Endodermal cell (in vitro differentiated cells): Measurements from ENCODE around the gene ZNF484. TPM values are rescaled to one million over a fixed set of nuclear protein-coding genes. Genes with fewer than 3 reads are reported as not detected.
"Not testable (repeated sequence)": the region's sequence is repeated elsewhere in the genome, so short reads cannot be mapped to it uniquely, and the experiment has no call there.

Source experiments
- DNase-seq: peaks from one replicate; pipeline ENCODE4 v3.0.0-alpha.2; 2017
- H3K27ac ChIP-seq: 2 replicates; pipeline ENCODE4 v1.5.1; 2013; ENCODE audit warnings: mild to moderate bottlenecking, low read depth, low read length, moderate library complexity
- H3K27me3 ChIP-seq: 2 replicates; pipeline ENCODE4 v1.6.1; 2013; ENCODE audit warnings: mild to moderate bottlenecking, low read length, moderate library complexity; ENCODE audit not compliant: insufficient read depth, control insufficient read depth, poor library complexity, severe bottlenecking
- H3K36me3 ChIP-seq: 2 replicates; pipeline ENCODE4 v1.7.0; 2013; ENCODE audit warnings: mild to moderate bottlenecking, low read length, moderate library complexity; ENCODE audit not compliant: control insufficient read depth, insufficient read depth
- H3K4me1 ChIP-seq: one replicate; pipeline ENCODE4 v1.7.0; 2013; ENCODE audit warnings: low read length; ENCODE audit not compliant: control insufficient read depth, insufficient read depth
- H3K4me3 ChIP-seq: 2 replicates; pipeline ENCODE4 v1.5.1; 2013; ENCODE audit warnings: mild to moderate bottlenecking, low read length, moderate library complexity
- H3K9ac ChIP-seq: 2 replicates; pipeline ENCODE4 v1.6.1; 2013; ENCODE audit warnings: mild to moderate bottlenecking, low read length, moderate library complexity; ENCODE audit not compliant: poor library complexity, severe bottlenecking; ENCODE audit errors: extremely low read depth
- H3K9me3 ChIP-seq: 2 replicates; pipeline ENCODE4 v1.6.1; 2013; ENCODE audit warnings: mild to moderate bottlenecking, low read length, moderate library complexity; ENCODE audit not compliant: control insufficient read depth
- H3K27ac Mint-ChIP-seq: 2 replicates; pipeline ENCODE4 v1.8.0; 2020; ENCODE audit warnings: mixed read lengths
- H3K27me3 Mint-ChIP-seq: 2 replicates; pipeline ENCODE4 v1.8.0; 2021; ENCODE audit warnings: mild to moderate bottlenecking, mixed read lengths; ENCODE audit not compliant: insufficient read depth
- H3K36me3 Mint-ChIP-seq: 2 replicates; pipeline ENCODE4 v1.8.0; 2020; ENCODE audit warnings: low read depth, mixed read lengths
- H3K4me1 Mint-ChIP-seq: 2 replicates; pipeline ENCODE4 v1.8.0; 2020; ENCODE audit warnings: mixed read lengths
- H3K4me3 Mint-ChIP-seq: 2 replicates; pipeline ENCODE4 v1.8.0; 2020; ENCODE audit warnings: mild to moderate bottlenecking, moderate library complexity, mixed read lengths
- H3K9me3 Mint-ChIP-seq: 2 replicates; pipeline ENCODE4 v1.8.0; 2020; ENCODE audit warnings: mild to moderate bottlenecking, mixed read lengths
- WGBS, 2 experiments: methylation state at CpG; one replicate each; pipeline versions ENCODE4 v1.1.5 to v1.1.7; 2013; ENCODE audit warnings: missing lambda C conversion rate in 2 of 2, mixed read lengths in 1 of 2; ENCODE audit not compliant: insufficient coverage in 1 of 2, insufficient read length in 1 of 2; 5-methylcytosine and 5-hydroxymethylcytosine counted together
- total RNA-seq, 2 donors: library from RNA; stranded (reverse); fragmentation: NEBNext Ultra II Directional in 1 of 2; extraction: Animal tissue kit (Norgen Biotek cat#: 25700) in 1 of 2; gene quantifications; 2 replicates in 1 of 2; 3 replicates in 1 of 2; pipeline ENCODE4 v1.2.1, GENCODE V29; 2021
- TF ChIP-seq, protein P1 (sequence below): fragments of 200-600 bp; sonication (generic); conservative IDR thresholded peaks from 2 replicates; pipeline ENCODE4 v1.5.0; 2021; ENCODE audit warnings: antibody characterized with exemption, mild to moderate bottlenecking

Gene ZNF484
- total RNA-seq, 2 donors from 2014 or later, result 9.3 to 17.7 TPM

DNA sequence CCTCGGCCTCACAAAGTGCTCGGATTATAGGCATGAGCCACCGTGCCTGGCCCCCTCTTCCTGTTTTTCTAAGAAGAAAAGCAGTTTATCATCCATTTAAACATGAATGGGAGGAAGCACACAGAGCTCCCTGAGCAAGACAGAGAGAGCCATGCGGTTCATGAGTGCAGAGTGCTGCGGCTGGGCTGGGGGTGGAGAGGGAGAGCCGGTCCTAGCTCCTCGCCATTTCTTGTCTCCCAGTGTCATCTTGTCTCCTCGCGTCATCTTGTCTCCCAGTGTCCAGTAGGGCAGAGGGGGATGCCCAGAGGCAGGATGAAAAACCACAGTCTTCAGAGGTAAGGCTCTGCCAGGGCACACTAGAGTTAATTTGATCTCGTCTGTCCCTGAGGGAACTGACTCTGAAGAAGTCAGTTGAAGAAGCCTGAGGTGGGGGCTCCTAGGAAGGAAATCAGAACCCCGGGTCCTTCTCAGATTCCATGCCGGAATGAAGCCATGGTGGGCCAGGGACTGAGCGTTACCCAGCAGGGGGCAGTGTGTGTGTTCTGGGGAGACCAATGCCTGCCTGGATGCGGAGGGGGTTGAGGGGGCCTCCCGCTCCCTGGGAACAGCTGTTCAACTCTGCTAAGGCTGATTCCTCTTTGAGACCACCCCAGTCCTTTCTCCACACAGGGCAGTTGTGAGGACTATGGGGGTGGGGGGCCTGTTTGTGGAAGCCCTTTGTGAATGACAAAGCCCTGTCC, 6.0 kb upstream of the ZNF484 start:
- H3K4me3 Mint-ChIP-seq, H3K9ac ChIP-seq, DNase-seq, H3K27me3 ChIP-seq, H3K36me3 Mint-ChIP-seq, H3K9me3 ChIP-seq, H3K27ac ChIP-seq, H3K4me3 ChIP-seq, H3K4me1 Mint-ChIP-seq, H3K27ac Mint-ChIP-seq, H3K4me1 ChIP-seq, H3K36me3 ChIP-seq, H3K9me3 Mint-ChIP-seq: not testable (repeated sequence)
- 70 to 85% methylated on average over 4 to 15 of the region's 15 CpGs for WGBS, 2 experiments
- H3K27me3 Mint-ChIP-seq, result peaks cover 18% of the 10 kb centered on the region
- TF ChIP-seq, protein P1, sequence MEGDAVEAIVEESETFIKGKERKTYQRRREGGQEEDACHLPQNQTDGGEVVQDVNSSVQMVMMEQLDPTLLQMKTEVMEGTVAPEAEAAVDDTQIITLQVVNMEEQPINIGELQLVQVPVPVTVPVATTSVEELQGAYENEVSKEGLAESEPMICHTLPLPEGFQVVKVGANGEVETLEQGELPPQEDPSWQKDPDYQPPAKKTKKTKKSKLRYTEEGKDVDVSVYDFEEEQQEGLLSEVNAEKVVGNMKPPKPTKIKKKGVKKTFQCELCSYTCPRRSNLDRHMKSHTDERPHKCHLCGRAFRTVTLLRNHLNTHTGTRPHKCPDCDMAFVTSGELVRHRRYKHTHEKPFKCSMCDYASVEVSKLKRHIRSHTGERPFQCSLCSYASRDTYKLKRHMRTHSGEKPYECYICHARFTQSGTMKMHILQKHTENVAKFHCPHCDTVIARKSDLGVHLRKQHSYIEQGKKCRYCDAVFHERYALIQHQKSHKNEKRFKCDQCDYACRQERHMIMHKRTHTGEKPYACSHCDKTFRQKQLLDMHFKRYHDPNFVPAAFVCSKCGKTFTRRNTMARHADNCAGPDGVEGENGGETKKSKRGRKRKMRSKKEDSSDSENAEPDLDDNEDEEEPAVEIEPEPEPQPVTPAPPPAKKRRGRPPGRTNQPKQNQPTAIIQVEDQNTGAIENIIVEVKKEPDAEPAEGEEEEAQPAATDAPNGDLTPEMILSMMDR, result peak; percentile 32

DNA sequence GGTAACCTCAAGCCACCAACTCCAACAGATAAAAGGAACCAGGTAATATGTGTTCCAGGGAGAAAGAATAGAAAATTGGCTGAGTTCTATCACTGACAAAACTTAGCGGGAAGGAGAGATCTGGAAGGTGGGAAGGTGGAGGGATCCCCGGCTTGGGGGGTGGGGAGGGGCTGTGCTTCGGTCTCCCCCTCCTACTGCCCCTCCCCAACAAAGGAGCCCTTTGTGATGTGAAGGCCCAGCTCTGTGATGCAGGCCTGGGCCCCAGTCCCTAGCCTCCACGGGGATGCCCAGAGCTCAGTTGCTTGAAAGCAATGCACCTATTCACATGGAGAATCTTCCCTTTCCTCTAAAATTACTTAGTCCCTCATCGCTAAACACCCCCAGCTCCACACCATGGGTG, 4.4 kb upstream of the ZNF484 start:
- no peaks in the 10 kb centered on the region for H3K9me3 Mint-ChIP-seq
- no peak for DNase-seq
- no peak overlapping the region for H3K4me3 ChIP-seq
- no peaks in the 10 kb centered on the region for H3K36me3 ChIP-seq
- H3K9ac ChIP-seq, result no peak overlapping the region
- no peaks in the 10 kb centered on the region for H3K36me3 Mint-ChIP-seq
- peaks cover 7% of the 10 kb centered on the region for H3K4me1 Mint-ChIP-seq
- H3K4me1 ChIP-seq, result no peaks in the 10 kb centered on the region
- H3K27me3 ChIP-seq, result no peaks in the 10 kb centered on the region
- H3K4me3 Mint-ChIP-seq, result no peak overlapping the region
- WGBS, 2 experiments, result 61% methylated on average over 4 of the region's 5 CpGs; no CpG with 5 or more reads in 1 of the 2 experiments
- H3K27ac Mint-ChIP-seq, result no peak overlapping the region
- H3K27me3 Mint-ChIP-seq, result peaks cover 12% of the 10 kb centered on the region
- no peaks in the 10 kb centered on the region for H3K9me3 ChIP-seq
- TF ChIP-seq, protein P1, result no peak
- H3K27ac ChIP-seq, result no peak overlapping the region

DNA sequence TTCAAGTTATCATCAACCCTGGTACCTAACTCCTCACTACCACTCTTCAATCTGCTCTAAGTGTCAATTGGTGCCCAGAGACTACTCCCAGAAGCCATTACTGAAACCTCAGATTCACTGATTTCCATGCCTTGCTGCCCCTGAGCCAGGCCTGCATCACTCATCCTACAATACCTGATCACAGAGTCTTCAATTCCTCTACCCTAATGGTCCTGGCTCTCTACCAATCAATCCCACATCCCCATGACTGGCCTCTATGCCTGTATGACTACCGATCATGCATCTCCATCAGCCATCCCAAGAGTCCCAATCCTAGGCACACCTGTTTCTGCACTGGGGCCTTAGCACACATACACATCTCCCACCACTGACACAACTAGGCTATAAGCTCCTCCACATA, 2.5 kb downstream of the ZNF484 start:
- Histone ChIP-seq H3K4me3 (no peak overlapping the region), H3K4me1 (no peaks in the 10 kb centered on the region), H3K36me3 (no peaks in the 10 kb centered on the region), H3K27ac (no peak overlapping the region), H3K27me3 (no peaks in the 10 kb centered on the region), H3K9me3 (no peaks in the 10 kb centered on the region), H3K9ac (no peak overlapping the region)
- H3K9me3 Mint-ChIP-seq, result no peaks in the 10 kb centered on the region
- no peaks in the 10 kb centered on the region for H3K27me3 Mint-ChIP-seq
- no peak overlapping the region for H3K4me3 Mint-ChIP-seq
- no CpG with 5 or more reads among the region's 1 CpG for WGBS, 2 experiments
- H3K27ac Mint-ChIP-seq, result no peak overlapping the region
- peaks cover 11% of the 10 kb centered on the region for H3K36me3 Mint-ChIP-seq
- TF ChIP-seq, protein P1, result no peak
- no peak for DNase-seq
- H3K4me1 Mint-ChIP-seq, result peaks cover 11% of the 10 kb centered on the region
